ENCODE results near the gene ACBD6. TPM values are rescaled to one million over a fixed set of nuclear protein-coding genes. Genes with fewer than 3 reads are reported as not detected.
A peak's percentile ranks its signal among the peaks of the same experiment; 100 is the strongest.

The ACBD6 gene
- total RNA-seq, 1 donor from 2014 or later: 66.1 TPM

GRCh38 chr1:180255536-180256340 lies 246.6 kb downstream of the ACBD6 start:
- no peak overlapping the region for H3K4me3 ChIP-seq (ENCODE audit: low read depth, low read length)
- TF ChIP-seq, protein P1, sequence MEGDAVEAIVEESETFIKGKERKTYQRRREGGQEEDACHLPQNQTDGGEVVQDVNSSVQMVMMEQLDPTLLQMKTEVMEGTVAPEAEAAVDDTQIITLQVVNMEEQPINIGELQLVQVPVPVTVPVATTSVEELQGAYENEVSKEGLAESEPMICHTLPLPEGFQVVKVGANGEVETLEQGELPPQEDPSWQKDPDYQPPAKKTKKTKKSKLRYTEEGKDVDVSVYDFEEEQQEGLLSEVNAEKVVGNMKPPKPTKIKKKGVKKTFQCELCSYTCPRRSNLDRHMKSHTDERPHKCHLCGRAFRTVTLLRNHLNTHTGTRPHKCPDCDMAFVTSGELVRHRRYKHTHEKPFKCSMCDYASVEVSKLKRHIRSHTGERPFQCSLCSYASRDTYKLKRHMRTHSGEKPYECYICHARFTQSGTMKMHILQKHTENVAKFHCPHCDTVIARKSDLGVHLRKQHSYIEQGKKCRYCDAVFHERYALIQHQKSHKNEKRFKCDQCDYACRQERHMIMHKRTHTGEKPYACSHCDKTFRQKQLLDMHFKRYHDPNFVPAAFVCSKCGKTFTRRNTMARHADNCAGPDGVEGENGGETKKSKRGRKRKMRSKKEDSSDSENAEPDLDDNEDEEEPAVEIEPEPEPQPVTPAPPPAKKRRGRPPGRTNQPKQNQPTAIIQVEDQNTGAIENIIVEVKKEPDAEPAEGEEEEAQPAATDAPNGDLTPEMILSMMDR (conservative IDR thresholded peaks at IDR 0.05; ENCODE audit: low read depth, low read length): no peak
- DNase-seq (ENCODE audit: low read depth): no peak

DNA sequence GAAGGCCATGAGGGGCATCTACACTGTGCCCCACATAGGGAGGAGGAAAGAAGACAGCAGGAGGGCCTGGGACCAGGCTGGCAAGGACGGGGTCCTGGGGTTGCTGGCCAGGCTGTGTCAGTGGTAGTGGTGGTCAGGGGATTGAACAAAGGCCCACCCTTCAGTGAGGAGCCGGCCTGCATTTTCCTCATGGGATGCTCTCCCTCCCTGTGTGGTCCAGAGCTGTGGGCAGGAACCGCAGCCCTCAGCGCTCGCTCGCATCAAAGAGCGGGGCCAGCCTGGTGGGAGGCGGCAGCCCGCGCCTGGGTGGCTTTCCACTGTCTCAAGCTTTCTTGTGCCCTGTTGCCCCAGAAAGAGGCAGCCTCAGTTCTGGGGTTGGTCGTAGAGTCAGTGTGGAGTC lies 247.5 kb downstream of the ACBD6 start:
- no peak overlapping the region for H3K4me3 ChIP-seq (ENCODE audit: low read depth, low read length)
- TF ChIP-seq, protein P1 (conservative IDR thresholded peaks at IDR 0.05; ENCODE audit: low read depth, low read length): no peak
- DNase-seq (ENCODE audit: low read depth): no peak

DNA sequence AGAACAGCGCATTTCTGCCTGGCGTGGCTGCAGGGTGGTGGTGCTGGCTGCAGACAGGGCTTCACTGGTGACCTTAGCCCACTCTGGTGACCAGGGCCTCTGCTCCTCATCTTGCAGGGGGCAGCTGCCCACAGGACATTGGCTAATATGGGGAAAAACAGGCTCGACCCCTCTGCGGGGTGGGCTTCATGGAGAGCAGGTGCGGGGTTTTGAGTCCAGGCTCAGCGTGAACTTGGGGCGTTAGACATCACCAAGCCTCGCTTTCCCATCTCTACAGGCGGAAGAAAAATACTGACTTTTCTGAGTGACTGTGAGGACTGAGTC lies 247.9 kb downstream of the ACBD6 start:
- no peak for DNase-seq (ENCODE audit: low read depth)
- TF ChIP-seq, protein P1 (conservative IDR thresholded peaks at IDR 0.05; ENCODE audit: low read depth, low read length): no peak
- no peak overlapping the region for H3K4me3 ChIP-seq (ENCODE audit: low read depth, low read length)

- no peak overlapping the region for H3K4me3 ChIP-seq (ENCODE audit: low read depth, low read length)
- DNase-seq (ENCODE audit: low read depth): no peak
- TF ChIP-seq, protein P1 (conservative IDR thresholded peaks at IDR 0.05; ENCODE audit: low read depth, low read length): no peak
Observed at GRCh38 chr1:180253585-180254495, 248.5 kb downstream of the ACBD6 start.

- TF ChIP-seq, protein P1 (conservative IDR thresholded peaks at IDR 0.05; ENCODE audit: low read depth, low read length): peak; percentile 95
- no peak overlapping the region for H3K4me3 ChIP-seq (ENCODE audit: low read depth, low read length)
- no peak for DNase-seq (ENCODE audit: low read depth)
Observed at GRCh38 chr1:180252638-180253536, 249.5 kb downstream of the ACBD6 start.

DNA sequence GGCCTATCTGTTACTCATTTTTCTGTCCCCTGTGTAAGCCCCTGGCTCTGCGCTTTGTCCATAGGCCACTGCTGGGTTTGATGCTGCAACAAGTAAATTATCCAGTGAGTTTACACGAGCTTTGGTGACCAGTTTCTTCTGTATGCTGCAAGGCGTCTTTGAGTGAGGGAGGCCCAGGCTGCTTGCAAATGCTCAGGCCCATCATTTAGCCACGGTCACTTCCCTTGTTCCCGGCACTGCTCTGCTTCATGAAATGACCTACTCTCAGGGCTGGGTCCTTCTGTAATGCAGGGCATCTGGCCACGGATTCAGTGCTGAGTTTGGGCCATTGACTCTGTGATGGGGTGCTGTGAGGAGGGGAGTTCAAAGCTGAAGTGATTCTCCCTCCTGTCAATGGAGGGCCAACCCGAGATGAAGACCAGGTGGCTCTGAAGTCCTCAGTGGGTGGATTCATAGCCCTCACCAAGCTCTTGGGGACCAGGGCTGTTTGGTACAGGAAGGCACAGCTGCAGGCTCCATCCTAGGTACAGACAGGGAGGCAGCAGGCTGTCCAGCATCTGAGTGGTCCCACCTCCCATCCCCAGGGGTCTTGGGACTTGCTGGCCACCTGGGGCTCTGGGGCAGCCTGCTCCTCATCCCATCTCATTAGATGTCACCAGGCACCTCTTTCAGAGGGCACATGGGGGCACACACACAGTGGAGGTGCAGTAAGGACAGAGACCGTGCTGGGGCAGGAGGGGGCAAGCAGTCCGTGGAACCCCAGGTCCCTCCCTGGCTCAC lies 250.7 kb downstream of the ACBD6 start:
- no peak for DNase-seq (ENCODE audit: low read depth)
- TF ChIP-seq, protein P1 (conservative IDR thresholded peaks at IDR 0.05; ENCODE audit: low read depth, low read length): no peak
- H3K4me3 ChIP-seq (ENCODE audit: low read depth, low read length): no peak overlapping the region

Measured in epithelial cell of proximal tubule (primary cell).